ENCODE measurements around the gene STX19.
A peak's percentile ranks its signal among the peaks of the same experiment; 100 is the strongest.

STX19 gene

GRCh38 chr3:93994056-93994455, 34.3 kb downstream of the STX19 start (continued):
- no peak for TF ChIP-seq ZNF112 (tag by site-specific recombination; IDR thresholded peaks at IDR 0.05)
- no peak for TF ChIP-seq HOXC10 (CRISPR knock-in tag; IDR thresholded peaks at IDR 0.05)
- TF ChIP-seq ZBTB20 (tag by site-specific recombination; IDR thresholded peaks at IDR 0.05) = no peak

DNA sequence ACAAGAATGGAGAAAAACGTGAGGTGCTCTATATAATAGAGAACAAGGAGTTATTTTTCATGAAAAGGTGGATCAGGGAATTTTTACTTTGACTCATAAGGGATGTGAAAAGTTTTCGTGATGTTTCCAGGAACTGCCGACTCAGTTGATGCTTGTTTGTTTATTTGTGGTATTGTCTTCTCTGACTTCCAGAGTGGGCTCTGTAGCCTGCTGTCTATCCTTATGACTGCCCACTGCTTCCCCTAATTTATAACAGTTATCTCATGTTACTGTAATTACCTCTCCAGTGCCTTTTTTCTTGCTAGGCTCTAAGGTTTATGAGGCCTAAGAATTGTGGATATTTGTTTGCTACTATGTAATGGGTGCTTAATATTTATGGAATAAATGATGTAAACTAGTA, 36.2 kb downstream of the STX19 start:
- Histone ChIP-seq H3K4me1 (ENCODE audit: control insufficient read depth, insufficient read depth, low read length) (peaks cover 9% of the 10 kb centered on the region), H3K9me3 (ENCODE audit: control insufficient read depth, insufficient read depth, low read depth, low read length) (no peaks in the 10 kb centered on the region), H3K27ac (ENCODE audit: extremely low read depth, low read depth, low read length) (no peak overlapping the region), H3K36me3 (ENCODE audit: control insufficient read depth in 2 of 2, insufficient read depth in 1 of 2, low read length in 2 of 2) (no peaks in the 10 kb centered on the region), H3K4me3 (ENCODE audit: low read depth, low read length) (no peak overlapping the region)
- POLR2A ChIA-PET = no interaction called here
- CTCF ChIA-PET = no interaction called here
- no peak for TF ChIP-seq ZBTB8A (tag by site-specific recombination; IDR thresholded peaks at IDR 0.05)
- no peak for TF ChIP-seq ZNF707 (tag by site-specific recombination; IDR thresholded peaks at IDR 0.05)
- peak; percentile 47 for TF ChIP-seq PRDM6 (tag by site-specific recombination; IDR thresholded peaks at IDR 0.05)
- peak; percentile 76 for TF ChIP-seq OSR2 (tag by site-specific recombination; IDR thresholded peaks at IDR 0.05)
- TF ChIP-seq ZNF423 (tag by site-specific recombination; IDR thresholded peaks at IDR 0.05) = no peak
- TF ChIP-seq MZF1 (tag by site-specific recombination; IDR thresholded peaks at IDR 0.05; ENCODE audit: borderline replicate concordance) = no peak
- TF ChIP-seq, protein P1, sequence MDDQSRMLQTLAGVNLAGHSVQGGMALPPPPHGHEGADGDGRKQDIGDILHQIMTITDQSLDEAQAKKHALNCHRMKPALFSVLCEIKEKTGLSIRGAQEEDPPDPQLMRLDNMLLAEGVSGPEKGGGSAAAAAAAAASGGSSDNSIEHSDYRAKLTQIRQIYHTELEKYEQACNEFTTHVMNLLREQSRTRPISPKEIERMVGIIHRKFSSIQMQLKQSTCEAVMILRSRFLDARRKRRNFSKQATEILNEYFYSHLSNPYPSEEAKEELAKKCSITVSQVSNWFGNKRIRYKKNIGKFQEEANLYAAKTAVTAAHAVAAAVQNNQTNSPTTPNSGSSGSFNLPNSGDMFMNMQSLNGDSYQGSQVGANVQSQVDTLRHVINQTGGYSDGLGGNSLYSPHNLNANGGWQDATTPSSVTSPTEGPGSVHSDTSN (CRISPR knock-in tag; IDR thresholded peaks at IDR 0.05) = no peak
- TF ChIP-seq ZNF24 (tag by site-specific recombination; IDR thresholded peaks at IDR 0.05) = no peak
- TF ChIP-seq ZNF843 (tag by site-specific recombination; IDR thresholded peaks at IDR 0.05) = no peak
- TF ChIP-seq ZNF398 (tag by site-specific recombination; IDR thresholded peaks at IDR 0.05) = no peak
- TF ChIP-seq IKZF3 (tag by site-specific recombination; IDR thresholded peaks at IDR 0.05) = 0 out of 2 replicates have a peak, but pooled peaks have one; percentile 43
- TF ChIP-seq HOXD13 (CRISPR knock-in tag; IDR thresholded peaks at IDR 0.05; ENCODE audit: borderline replicate concordance) = no peak
- TF ChIP-seq FEZF1 (tag by site-specific recombination; IDR thresholded peaks at IDR 0.05) = peak; percentile 37; the same call in 1 of the 2 replicates

DNA sequence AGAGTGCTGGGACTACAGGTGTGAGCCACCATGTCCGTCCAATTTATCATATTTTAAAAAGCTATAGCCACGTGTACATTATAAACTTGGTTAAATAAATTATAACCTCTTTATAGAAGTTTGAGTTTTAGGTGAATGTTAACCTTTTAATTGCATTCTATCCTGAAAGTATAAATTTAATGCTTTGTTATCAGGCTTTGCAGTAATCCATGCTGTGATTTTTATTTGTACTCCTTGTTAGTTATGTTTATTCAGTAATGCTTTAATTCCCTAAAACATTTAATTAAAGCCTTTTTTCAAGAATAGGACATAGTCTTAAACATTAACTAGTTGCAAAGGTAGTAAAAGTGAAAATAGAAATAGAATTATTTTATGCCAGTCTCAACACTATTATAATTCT, 36.8 kb downstream of the STX19 start:
- ChIA-PET POLR2A (no interaction called here), CTCF (no interaction called here)
- no peaks in the 10 kb centered on the region for H3K9me3 ChIP-seq (ENCODE audit: control insufficient read depth, insufficient read depth, low read depth, low read length)
- no peaks in the 10 kb centered on the region for H3K36me3 ChIP-seq (ENCODE audit: control insufficient read depth in 2 of 2, insufficient read depth in 1 of 2, low read length in 2 of 2)
- no peak overlapping the region for H3K4me3 ChIP-seq (ENCODE audit: low read depth, low read length)
- no peak overlapping the region for H3K27ac ChIP-seq (ENCODE audit: extremely low read depth, low read depth, low read length)
- peaks cover 9% of the 10 kb centered on the region for H3K4me1 ChIP-seq (ENCODE audit: control insufficient read depth, insufficient read depth, low read length)
- no peak for TF ChIP-seq ZNF621 (tag by site-specific recombination; IDR thresholded peaks at IDR 0.05)
- no peak for TF ChIP-seq ZNF112 (tag by site-specific recombination; IDR thresholded peaks at IDR 0.05)
- no peak for TF ChIP-seq ZNF701 (tag by site-specific recombination; IDR thresholded peaks at IDR 0.05)
- no peak for TF ChIP-seq ZNF354C (tag by site-specific recombination; IDR thresholded peaks at IDR 0.05; ENCODE audit: borderline replicate concordance, low read depth)
- TF ChIP-seq ZNF843 (tag by site-specific recombination; IDR thresholded peaks at IDR 0.05) = 0 out of 2 replicates have a peak, but pooled peaks have one; percentile 53
- TF ChIP-seq ZNF184 (tag by site-specific recombination; IDR thresholded peaks at IDR 0.05) = no peak
- no peak for TF ChIP-seq GLIS1 (tag by site-specific recombination; IDR thresholded peaks at IDR 0.05)
- no peak for TF ChIP-seq KLF1 (tag by site-specific recombination; IDR thresholded peaks at IDR 0.05)
- TF ChIP-seq ZNF513 (tag by site-specific recombination; IDR thresholded peaks at IDR 0.05) = no peak
- no peak for TF ChIP-seq ZNF658 (tag by site-specific recombination; IDR thresholded peaks at IDR 0.05)
- TF ChIP-seq KLF9 (tag by site-specific recombination; IDR thresholded peaks at IDR 0.05; ENCODE audit: low read depth) = no peak
- TF ChIP-seq ZNF146 (tag by site-specific recombination; IDR thresholded peaks at IDR 0.05) = no peak
- TF ChIP-seq GLI2 (tag by site-specific recombination; IDR thresholded peaks at IDR 0.05; ENCODE audit: borderline replicate concordance, low read depth) = no peak
- TF ChIP-seq WT1 (tag by site-specific recombination; IDR thresholded peaks at IDR 0.05) = no peak
- peak; percentile 65 for TF ChIP-seq PRDM6 (tag by site-specific recombination; IDR thresholded peaks at IDR 0.05)
- peak; percentile 40; the same call in 1 of the 2 replicates for TF ChIP-seq FEZF1 (tag by site-specific recombination; IDR thresholded peaks at IDR 0.05)
